Astrocyte (in vitro differentiated cells and primary cell): ENCODE measurements around the gene CECR2.

ENCODE experiments used
- CTCF ChIP-seq: IDR thresholded peaks from 2 replicates; pipeline ENCODE4 v1.5.1; 2011; ENCODE audit warnings: low read depth, mild to moderate bottlenecking, inconsistent platforms, low read length, moderate library complexity; ENCODE audit not compliant: insufficient read depth
- EZH2 ChIP-seq: IDR thresholded peaks from 2 replicates; pipeline ENCODE4 v1.6.1; 2012; ENCODE audit warnings: mild to moderate bottlenecking, low read length, inconsistent platforms; ENCODE audit not compliant: insufficient read depth

GRCh38 chr22:17384612-17385330, 15.5 kb downstream of the CECR2 start:
- TF ChIP-seq EZH2 (no peak), CTCF (no peak)
